H9 (cell line): ENCODE results near the gene HAT1. TPM values are rescaled to one million over a fixed set of nuclear protein-coding genes. Genes with fewer than 3 reads are reported as not detected.

ENCODE experiments used
- DNase-seq: peaks from one replicate; pipeline ENCODE4 v3.0.0-alpha.2; 2017
- H2AFZ ChIP-seq: one replicate; pipeline ENCODE4 v1.6.1; 2013; ENCODE audit warnings: mild to moderate bottlenecking, low read length, control low read depth, moderate library complexity
- H2AK5ac ChIP-seq: 2 replicates; pipeline ENCODE4 v1.6.1; 2013; ENCODE audit warnings: low read length, control low read depth, mixed read lengths; ENCODE audit not compliant: insufficient read length
- H2BK120ac ChIP-seq: one replicate; pipeline ENCODE4 v1.6.1; 2013; ENCODE audit warnings: low read depth, mild to moderate bottlenecking, low read length, control low read depth, inconsistent platforms; ENCODE audit not compliant: poor library complexity, severe bottlenecking
- H2BK12ac ChIP-seq: 2 replicates; pipeline ENCODE4 v1.6.1; 2013; ENCODE audit warnings: low read length, control low read depth, mixed read lengths, low read depth; ENCODE audit not compliant: insufficient read length
- H2BK15ac ChIP-seq: 2 replicates; pipeline ENCODE4 v1.6.1; 2013; ENCODE audit warnings: low read depth, low read length, control low read depth
- H2BK20ac ChIP-seq: one replicate; pipeline ENCODE4 v1.6.1; 2013; ENCODE audit warnings: low read depth, mild to moderate bottlenecking, low read length, control low read depth, inconsistent platforms; ENCODE audit not compliant: poor library complexity, severe bottlenecking
- H2BK5ac ChIP-seq: 2 replicates; pipeline ENCODE4 v1.6.1; 2013; ENCODE audit warnings: low read length, control low read depth, mixed read lengths; ENCODE audit not compliant: insufficient read length
- H3K14ac ChIP-seq: 2 replicates; pipeline ENCODE4 v1.6.1; 2013; ENCODE audit warnings: low read length, control low read depth; ENCODE audit not compliant: insufficient read depth
- H3K18ac ChIP-seq: 2 replicates; pipeline ENCODE4 v1.6.1; 2013; ENCODE audit warnings: low read depth, mild to moderate bottlenecking, mixed read lengths, low read length, control low read depth; ENCODE audit not compliant: insufficient read length
- H3K23ac ChIP-seq: 2 replicates; pipeline ENCODE4 v1.6.1; 2013; ENCODE audit warnings: low read length, control low read depth, mixed read lengths, low read depth; ENCODE audit not compliant: insufficient read length
- H3K23me2 ChIP-seq: 2 replicates; pipeline ENCODE4 v1.6.1; 2013; ENCODE audit warnings: low read depth, mild to moderate bottlenecking, mixed read lengths, low read length, control low read depth; ENCODE audit not compliant: insufficient read length, poor library complexity, severe bottlenecking
- H3K27ac ChIP-seq: 2 replicates; pipeline ENCODE4 v1.5.1; 2013; ENCODE audit warnings: low read length, control low read depth, mixed read lengths, low read depth; ENCODE audit not compliant: insufficient read length
- H3K27me3 ChIP-seq: 2 replicates; pipeline ENCODE4 v1.6.1; 2013; ENCODE audit warnings: low read length, control low read depth, inconsistent platforms; ENCODE audit not compliant: insufficient read depth
- H3K4ac ChIP-seq: 2 replicates; pipeline ENCODE4 v1.6.1; 2013; ENCODE audit warnings: low read depth, mild to moderate bottlenecking, control low read depth, inconsistent platforms, low read length, moderate library complexity
- H3K4me1 ChIP-seq: 2 replicates; pipeline ENCODE4 v1.6.1; 2013; ENCODE audit warnings: low read length, control low read depth, inconsistent platforms; ENCODE audit not compliant: insufficient read depth
- H3K4me2 ChIP-seq: 2 replicates; pipeline ENCODE4 v1.6.1; 2013; ENCODE audit warnings: low read length, control low read depth, mixed read lengths; ENCODE audit not compliant: insufficient read length, insufficient read depth
- H3K56ac ChIP-seq: 2 replicates; pipeline ENCODE4 v1.6.1; 2013; ENCODE audit warnings: low read depth, mild to moderate bottlenecking, mixed read lengths, low read length, control low read depth; ENCODE audit not compliant: insufficient read length
- H3K79me1 ChIP-seq: 2 replicates; pipeline ENCODE4 v1.6.1; 2013; ENCODE audit warnings: low read depth, mild to moderate bottlenecking, moderate library complexity, low read length, control low read depth, inconsistent platforms; ENCODE audit not compliant: insufficient read depth, poor library complexity, severe bottlenecking
- H3K79me2 ChIP-seq: 2 replicates; pipeline ENCODE4 v1.6.1; 2013; ENCODE audit warnings: low read length, control low read depth, inconsistent platforms; ENCODE audit not compliant: insufficient read depth
- H3K9ac ChIP-seq: 2 replicates; pipeline ENCODE4 v1.6.1; 2013; ENCODE audit warnings: low read length, control low read depth, mixed read lengths; ENCODE audit not compliant: insufficient read length; ENCODE audit errors: extremely low read depth
- H3K9me3 ChIP-seq: one replicate; pipeline ENCODE4 v1.6.1; 2013; ENCODE audit warnings: low read depth, low read length, inconsistent platforms; ENCODE audit not compliant: control insufficient read depth
- H3T11ph ChIP-seq: one replicate; pipeline ENCODE4 v1.6.1; 2013; ENCODE audit warnings: mild to moderate bottlenecking, low read length, control low read depth, inconsistent platforms
- H4K20me1 ChIP-seq: one replicate; pipeline ENCODE4 v1.6.1; 2013; ENCODE audit not compliant: control insufficient read depth, insufficient read length, insufficient read depth
- H4K5ac ChIP-seq: 2 replicates; pipeline ENCODE4 v1.6.1; 2013; ENCODE audit warnings: low read depth, mild to moderate bottlenecking, mixed read lengths, low read length, control low read depth; ENCODE audit not compliant: insufficient read length
- H4K8ac ChIP-seq: replicated peaks from 2 replicates; pipeline ENCODE4 v1.6.1; 2013; ENCODE audit warnings: low read length, control low read depth, mixed read lengths, low read depth; ENCODE audit not compliant: insufficient read length
- H4K91ac ChIP-seq: 2 replicates; pipeline ENCODE4 v1.6.1; 2013; ENCODE audit warnings: low read depth, mild to moderate bottlenecking, moderate library complexity, mixed read lengths, low read length, control low read depth; ENCODE audit not compliant: insufficient read length
- H3K27ac Mint-ChIP-seq, 3 experiments: 2 replicates in 2 of 3; 3 replicates in 1 of 3; pipeline ENCODE4 v1.8.0; 2020 to 2021; ENCODE audit warnings: mixed read lengths in 3 of 3, mild to moderate bottlenecking in 1 of 3, moderate library complexity in 1 of 3
- H3K27me3 Mint-ChIP-seq: 2 replicates; pipeline ENCODE4 v1.8.0; 2021; ENCODE audit warnings: low read depth, mild to moderate bottlenecking, moderate library complexity, mixed read lengths
- H3K36me3 Mint-ChIP-seq, 3 experiments: 2 replicates in 2 of 3; 3 replicates in 1 of 3; pipeline ENCODE4 v1.8.0; 2020 to 2021; ENCODE audit warnings: low read depth in 3 of 3, mixed read lengths in 3 of 3; ENCODE audit not compliant: insufficient read depth in 1 of 3
- H3K4me1 Mint-ChIP-seq, 2 experiments: 2 replicates each; pipeline ENCODE4 v1.8.0; 2020; ENCODE audit warnings: mixed read lengths in 2 of 2
- H3K4me3 Mint-ChIP-seq, 2 experiments: 2 replicates in 1 of 2; 3 replicates in 1 of 2; pipeline ENCODE4 v1.8.0; 2020 to 2021; ENCODE audit warnings: mild to moderate bottlenecking in 2 of 2, mixed read lengths in 2 of 2, moderate library complexity in 1 of 2
- H3K9me3 Mint-ChIP-seq, 2 experiments: 2 replicates in 1 of 2; 3 replicates in 1 of 2; pipeline ENCODE4 v1.8.0; 2020; ENCODE audit warnings: mild to moderate bottlenecking in 2 of 2, mixed read lengths in 2 of 2, moderate library complexity in 1 of 2
- WGBS: extraction: QIAGEN DNeasy Blood & Tissue Kit; methylation state at CpG from one replicate; pipeline ENCODE4 v1.1.7; 2013; ENCODE audit warnings: missing lambda C conversion rate, low lambda C conversion rate, mixed read lengths; ENCODE audit not compliant: insufficient read length; ENCODE audit errors: extremely low coverage; 5-methylcytosine and 5-hydroxymethylcytosine counted together
- total RNA-seq: library from RNA; stranded (reverse); gene quantifications from 2 replicates; pipeline ENCODE4 v1.2.1, GENCODE V29; 2021
- TF ChIP-seq, protein P1 (sequence below): fragments of 200-600 bp; sonication (generic); conservative IDR thresholded peaks from 3 replicates; pipeline ENCODE4 v1.8.0; 2021; ENCODE audit warnings: antibody characterized with exemption, mild to moderate bottlenecking

The HAT1 gene
- total RNA-seq, 1 experiment from 2014 or later: 73.0 TPM

DNA sequence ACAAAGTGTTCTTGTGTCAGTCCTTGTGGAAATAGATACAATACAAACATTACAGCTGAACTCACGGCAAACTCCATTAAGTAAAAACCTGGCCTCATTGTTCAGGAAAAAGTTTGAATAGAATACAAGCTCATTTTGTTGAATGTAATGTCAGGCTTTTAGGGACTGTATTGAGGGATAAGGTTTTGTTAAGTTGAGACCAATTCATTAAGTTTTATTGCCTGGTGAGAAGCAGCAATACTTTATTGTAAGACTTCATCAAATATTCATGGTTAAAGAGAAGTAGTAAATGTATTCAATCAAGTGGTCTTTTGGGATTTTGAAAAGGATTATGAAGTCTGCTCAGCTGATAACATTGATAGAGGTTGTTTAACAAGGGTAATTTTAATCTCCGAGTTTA is 42.0 kb downstream of the HAT1 start:
- H3K23ac ChIP-seq: no peak overlapping the region
- H2BK12ac ChIP-seq: no peak overlapping the region
- no peak overlapping the region for H3K27ac ChIP-seq
- WGBS: no CpG with 5 or more reads among the region's 2 CpGs
- H3K79me1 ChIP-seq: no peaks in the 10 kb centered on the region
- TF ChIP-seq, protein P1, sequence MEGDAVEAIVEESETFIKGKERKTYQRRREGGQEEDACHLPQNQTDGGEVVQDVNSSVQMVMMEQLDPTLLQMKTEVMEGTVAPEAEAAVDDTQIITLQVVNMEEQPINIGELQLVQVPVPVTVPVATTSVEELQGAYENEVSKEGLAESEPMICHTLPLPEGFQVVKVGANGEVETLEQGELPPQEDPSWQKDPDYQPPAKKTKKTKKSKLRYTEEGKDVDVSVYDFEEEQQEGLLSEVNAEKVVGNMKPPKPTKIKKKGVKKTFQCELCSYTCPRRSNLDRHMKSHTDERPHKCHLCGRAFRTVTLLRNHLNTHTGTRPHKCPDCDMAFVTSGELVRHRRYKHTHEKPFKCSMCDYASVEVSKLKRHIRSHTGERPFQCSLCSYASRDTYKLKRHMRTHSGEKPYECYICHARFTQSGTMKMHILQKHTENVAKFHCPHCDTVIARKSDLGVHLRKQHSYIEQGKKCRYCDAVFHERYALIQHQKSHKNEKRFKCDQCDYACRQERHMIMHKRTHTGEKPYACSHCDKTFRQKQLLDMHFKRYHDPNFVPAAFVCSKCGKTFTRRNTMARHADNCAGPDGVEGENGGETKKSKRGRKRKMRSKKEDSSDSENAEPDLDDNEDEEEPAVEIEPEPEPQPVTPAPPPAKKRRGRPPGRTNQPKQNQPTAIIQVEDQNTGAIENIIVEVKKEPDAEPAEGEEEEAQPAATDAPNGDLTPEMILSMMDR: no peak
- DNase-seq: no peak
- no peak overlapping the region for H3K14ac ChIP-seq
- H3K79me2 ChIP-seq: no peaks in the 10 kb centered on the region
- H3T11ph ChIP-seq: no peak overlapping the region
- H3K4me2 ChIP-seq: no peak overlapping the region
- no peak overlapping the region for H3K56ac ChIP-seq
- H3K18ac ChIP-seq: no peak overlapping the region
- Mint-ChIP-seq H3K36me3 (peaks cover 4 to 18% (median 15%) of the 10 kb centered on the region in 3 experiments; a peak in 5 of 7 replicates), H3K4me3 (no peak overlapping the region), H3K4me1 (0 out of 4 replicates have a peak, but pooled peaks cover 0 to 3% of the 10 kb centered on the region in 2 experiments), H3K27me3 (no peaks in the 10 kb centered on the region), H3K9me3 (no peaks in the 10 kb centered on the region), H3K27ac (no peak overlapping the region)
- H2AK5ac ChIP-seq: no peak overlapping the region
- no peak overlapping the region for H2BK20ac ChIP-seq
- no peaks in the 10 kb centered on the region for H3K27me3 ChIP-seq
- H3K9me3 ChIP-seq: no peaks in the 10 kb centered on the region
- no peak overlapping the region for H2BK120ac ChIP-seq
- no peak overlapping the region for H2AFZ ChIP-seq
- no peaks in the 10 kb centered on the region for H4K20me1 ChIP-seq
- H3K9ac ChIP-seq: no peak overlapping the region
- no peaks in the 10 kb centered on the region for H3K23me2 ChIP-seq
- no peak overlapping the region for H4K5ac ChIP-seq
- H4K8ac ChIP-seq: no peak overlapping the region
- no peaks in the 10 kb centered on the region for H3K4me1 ChIP-seq
- H2BK5ac ChIP-seq: no peak overlapping the region
- H4K91ac ChIP-seq: no peak overlapping the region
- H3K4ac ChIP-seq: no peak overlapping the region
- H2BK15ac ChIP-seq: no peak overlapping the region
